ENCODE results near the gene RNF151. TPM values are rescaled to one million over a fixed set of nuclear protein-coding genes. Genes with fewer than 3 reads are reported as not detected.

The RNF151 gene
- total and polyA plus RNA-seq, 2 of the 13 experiments (the other 11 are each of a cell fraction or from before 2014, with no cell fraction given): not detected

GRCh38 chr16:1929578-1930337 lies 36.9 kb upstream of the RNF151 start (continued):
- TF ChIP-seq ZNF646 (CRISPR knock-in tag; IDR thresholded peaks at IDR 0.05) (no peak), ZNF619 (CRISPR knock-in tag; IDR thresholded peaks at IDR 0.05) (no peak), SP1 (IDR thresholded peaks at IDR 0.05) (no peak), SP1 (CRISPR knock-in tag; IDR thresholded peaks at IDR 0.05) (peak; percentile 54; the same call in 1 of the 2 replicates), IKZF4 (CRISPR knock-in tag; IDR thresholded peaks at IDR 0.05; ENCODE audit: borderline replicate concordance, low read depth, not compliant biosample characterization) (peak; percentile 89), ZNF546 (CRISPR knock-in tag; conservative IDR thresholded peaks at IDR 0.05) (peak; percentile 89), ARID3A (IDR thresholded peaks at IDR 0.05; ENCODE audit: low read depth, low read length) (no peak), CENPX (CRISPR knock-in tag; IDR thresholded peaks at IDR 0.05) (no peak), SAP130 (CRISPR knock-in tag; IDR thresholded peaks at IDR 0.05; ENCODE audit: low read depth) (peak; percentile 52; the same call in 1 of the 2 replicates), CENPBD1 (CRISPR knock-in tag; IDR thresholded peaks at IDR 0.05; ENCODE audit: borderline replicate concordance, low read depth) (no peak; the same call in 1 of the 2 replicates), DBP (CRISPR knock-in tag; IDR thresholded peaks at IDR 0.05; ENCODE audit: not compliant biosample characterization) (no peak), MNT (IDR thresholded peaks at IDR 0.05) (no peak), TFE3 (CRISPR knock-in tag; IDR thresholded peaks at IDR 0.05) (no peak), ZFP1 (CRISPR knock-in tag; IDR thresholded peaks at IDR 0.05) (no peak), MYPOP (CRISPR knock-in tag; IDR thresholded peaks at IDR 0.05) (no peak; the same call in 1 of the 2 replicates)

Measured in HepG2 (cell line).